Right atrium auricular region (tissue), 2 donors: ENCODE results near the gene ARHGAP42. TPM values are rescaled to one million over a fixed set of nuclear protein-coding genes. Genes with fewer than 3 reads are reported as not detected.
"Not testable (repeated sequence)": the region's sequence is repeated elsewhere in the genome, so short reads cannot be mapped to it uniquely, and the experiment has no call there.

ENCODE experiments used
- DNase-seq: peaks from one replicate; pipeline ENCODE4 v3.0.0-alpha.2; 2019; ENCODE audit warnings: low spot score
- H3K27ac ChIP-seq, 2 donors: fragments of 200-600 bp; sonication (generic); 1 replicate in 1 of 2; 2 replicates in 1 of 2; pipeline ENCODE4 v1.5.1; 2016 to 2019
- H3K27me3 ChIP-seq, 2 donors: fragments of 200-600 bp; sonication (generic); one replicate each; pipeline versions ENCODE4 v1.5.1 to v1.6.0; 2017 to 2019
- H3K36me3 ChIP-seq: fragments of 200-600 bp; sonication (generic); one replicate; pipeline ENCODE4 v1.5.1; 2016
- H3K4me1 ChIP-seq, 2 donors: fragments of 200-600 bp; sonication (generic); one replicate each; pipeline versions ENCODE4 v1.5.1 to v1.6.0; 2017 to 2019
- H3K4me3 ChIP-seq, 2 donors: fragments of 200-600 bp; sonication (generic); 1 replicate in 1 of 2; 2 replicates in 1 of 2; pipeline ENCODE4 v1.5.1; 2017 to 2019; ENCODE audit warnings: mild to moderate bottlenecking in 1 of 2, moderate library complexity in 1 of 2
- H3K9me3 ChIP-seq, 2 donors: fragments of 200-600 bp; sonication (generic); one replicate each; pipeline ENCODE4 v1.5.1; 2019
- total RNA-seq, 2 donors: library from RNA; depleted of rRNA; stranded (reverse); fragments of >200 nt; gene quantifications; one replicate each; pipeline ENCODE4 v1.1.0, GENCODE V29; 2016
- TF ChIP-seq, protein P1 (sequence below), 2 donors: fragments of 200-600 bp; sonication (generic); IDR thresholded peaks; one replicate each; pipeline ENCODE4 v1.5.1; 2019; ENCODE audit warnings: antibody characterized with exemption in 2 of 2

ARHGAP42 gene
- total RNA-seq, 2 donors from 2014 or later = 6.1 to 12.1 TPM

DNA sequence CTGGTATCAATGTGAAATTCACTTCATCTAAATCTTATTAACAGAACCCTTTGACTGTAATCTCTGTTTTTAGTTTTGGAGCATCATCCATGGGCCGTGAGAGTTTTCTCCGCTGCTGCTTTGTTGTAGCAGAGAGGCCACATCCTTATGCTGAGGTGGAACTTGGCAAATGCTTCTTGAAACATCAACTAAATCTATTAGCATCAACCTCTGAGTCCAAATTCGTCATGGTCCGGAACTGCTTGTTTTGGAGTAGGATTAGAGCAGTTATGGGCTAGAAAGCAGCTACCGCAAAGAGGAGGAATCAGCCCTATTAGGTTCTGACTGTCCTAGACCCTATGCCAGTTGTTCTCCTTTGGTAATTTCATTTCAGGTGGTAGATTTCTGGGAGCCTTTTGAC lies 324.8 kb downstream of the ARHGAP42 start:
- TF ChIP-seq, protein P1, sequence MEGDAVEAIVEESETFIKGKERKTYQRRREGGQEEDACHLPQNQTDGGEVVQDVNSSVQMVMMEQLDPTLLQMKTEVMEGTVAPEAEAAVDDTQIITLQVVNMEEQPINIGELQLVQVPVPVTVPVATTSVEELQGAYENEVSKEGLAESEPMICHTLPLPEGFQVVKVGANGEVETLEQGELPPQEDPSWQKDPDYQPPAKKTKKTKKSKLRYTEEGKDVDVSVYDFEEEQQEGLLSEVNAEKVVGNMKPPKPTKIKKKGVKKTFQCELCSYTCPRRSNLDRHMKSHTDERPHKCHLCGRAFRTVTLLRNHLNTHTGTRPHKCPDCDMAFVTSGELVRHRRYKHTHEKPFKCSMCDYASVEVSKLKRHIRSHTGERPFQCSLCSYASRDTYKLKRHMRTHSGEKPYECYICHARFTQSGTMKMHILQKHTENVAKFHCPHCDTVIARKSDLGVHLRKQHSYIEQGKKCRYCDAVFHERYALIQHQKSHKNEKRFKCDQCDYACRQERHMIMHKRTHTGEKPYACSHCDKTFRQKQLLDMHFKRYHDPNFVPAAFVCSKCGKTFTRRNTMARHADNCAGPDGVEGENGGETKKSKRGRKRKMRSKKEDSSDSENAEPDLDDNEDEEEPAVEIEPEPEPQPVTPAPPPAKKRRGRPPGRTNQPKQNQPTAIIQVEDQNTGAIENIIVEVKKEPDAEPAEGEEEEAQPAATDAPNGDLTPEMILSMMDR (IDR thresholded peaks at IDR 0.05) = no peak
- Histone ChIP-seq H3K9me3 (no peaks in the 10 kb centered on the region), H3K36me3 (no peaks in the 10 kb centered on the region), H3K27me3 (no peaks in the 10 kb centered on the region), H3K27ac (no peak overlapping the region), H3K4me1 (no peaks in the 10 kb centered on the region), H3K4me3 (no peak overlapping the region)
- no peak for DNase-seq

DNA sequence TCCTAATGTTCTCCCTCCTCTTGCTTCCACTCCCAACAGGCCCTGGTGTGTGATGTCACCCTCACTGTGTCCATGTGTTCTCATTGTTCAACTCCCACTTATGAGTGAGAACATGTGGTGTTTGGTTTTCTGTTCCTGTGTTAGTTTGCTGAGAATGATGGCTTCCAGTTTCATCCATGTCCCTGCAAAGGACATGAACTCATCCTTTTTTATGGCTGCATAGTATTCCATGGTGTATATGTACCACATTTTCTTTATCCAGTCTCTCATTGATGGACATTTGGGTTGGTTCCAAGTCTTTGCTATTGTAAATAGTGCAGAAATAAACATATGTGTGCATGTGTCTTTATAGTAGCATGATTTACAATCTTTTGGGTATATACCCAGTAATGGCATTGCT lies 326.6 kb downstream of the ARHGAP42 start:
- H3K36me3 ChIP-seq, H3K27me3 ChIP-seq, H3K27ac ChIP-seq, H3K4me1 ChIP-seq, H3K9me3 ChIP-seq, DNase-seq, H3K4me3 ChIP-seq: not testable (repeated sequence)

DNA sequence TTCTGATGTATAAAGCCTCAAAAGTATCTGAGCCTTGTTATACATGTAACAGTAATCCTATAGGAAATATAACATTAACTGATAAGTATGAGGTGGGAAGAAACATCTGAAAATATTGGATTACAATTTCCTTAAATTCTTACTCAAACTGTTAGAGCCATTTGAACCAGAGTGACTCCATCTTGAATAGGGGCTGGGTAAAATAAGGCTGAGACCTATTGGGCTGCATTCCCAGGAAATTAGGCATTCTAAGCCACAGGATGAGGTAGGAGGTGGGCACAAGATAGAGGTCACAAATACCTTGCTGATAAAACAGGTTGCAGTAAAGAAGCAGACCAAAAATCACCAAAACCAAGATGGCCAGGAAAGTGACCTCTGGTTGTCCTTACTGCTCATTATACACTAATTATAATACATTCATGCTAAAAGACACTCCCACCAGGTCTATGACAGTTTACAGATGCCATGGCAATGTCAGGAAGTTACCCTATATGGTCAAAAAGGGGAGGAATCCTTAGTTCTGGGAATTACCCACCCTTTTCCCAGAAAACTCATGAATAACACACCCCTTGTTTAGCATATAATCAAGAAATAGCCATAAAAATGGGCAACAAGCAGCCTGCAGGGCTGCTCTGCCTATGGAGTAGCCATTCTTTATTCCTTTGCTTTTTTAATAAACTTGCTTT lies 327.7 kb downstream of the ARHGAP42 start:
- Histone ChIP-seq H3K36me3 (no peaks in the 10 kb centered on the region), H3K4me1 (no peaks in the 10 kb centered on the region), H3K4me3 (no peak overlapping the region), H3K9me3 (no peaks in the 10 kb centered on the region), H3K27me3 (no peaks in the 10 kb centered on the region), H3K27ac (no peak overlapping the region)
- TF ChIP-seq, protein P1 (IDR thresholded peaks at IDR 0.05) = no peak
- no peak for DNase-seq

DNA sequence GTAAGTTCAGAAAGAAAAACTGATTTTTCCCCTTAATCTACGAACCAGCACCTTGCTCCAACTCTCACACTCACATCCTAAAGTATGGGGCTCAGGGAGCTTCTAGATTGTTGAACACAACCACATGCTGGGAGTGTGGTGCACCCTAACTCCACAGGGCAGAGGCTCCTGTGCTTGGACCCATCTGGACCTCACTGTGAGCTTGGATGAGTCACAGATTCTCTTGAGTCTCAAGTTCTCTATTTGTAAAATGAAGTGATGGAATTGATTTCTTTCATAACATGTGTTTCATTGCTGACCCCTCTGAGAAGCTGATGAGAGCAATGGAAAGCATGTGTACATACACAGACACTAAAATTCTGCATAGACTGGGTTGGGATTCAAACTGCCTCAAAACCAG lies 332.8 kb downstream of the ARHGAP42 start:
- DNase-seq = no peak
- H3K27ac ChIP-seq = no peak overlapping the region
- H3K27me3 ChIP-seq = no peaks in the 10 kb centered on the region
- no peaks in the 10 kb centered on the region for H3K4me1 ChIP-seq
- no peaks in the 10 kb centered on the region for H3K36me3 ChIP-seq
- H3K4me3 ChIP-seq = no peak overlapping the region
- H3K9me3 ChIP-seq = no peaks in the 10 kb centered on the region
- TF ChIP-seq, protein P1 (IDR thresholded peaks at IDR 0.05) = no peak

DNA sequence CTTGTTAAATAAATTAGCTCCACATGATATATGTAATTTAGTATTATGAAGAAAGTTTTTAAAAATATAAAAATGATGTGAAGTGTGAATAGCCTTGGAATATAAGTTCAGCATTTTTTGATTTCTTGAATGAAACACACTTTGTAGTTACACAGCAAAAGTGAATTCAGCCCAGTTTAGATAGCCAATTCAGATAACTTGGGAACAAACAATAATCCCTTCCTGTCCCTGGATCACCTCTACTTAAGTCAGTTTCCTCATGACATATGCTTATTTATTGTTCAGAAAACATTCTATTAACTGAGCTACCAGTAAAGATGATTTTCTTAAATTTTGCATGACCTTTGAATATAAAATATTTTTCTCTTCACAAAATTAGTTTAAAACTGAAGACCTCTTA lies 335.2 kb downstream of the ARHGAP42 start:
- H3K4me3 ChIP-seq = no peak overlapping the region
- no peaks in the 10 kb centered on the region for H3K4me1 ChIP-seq
- no peaks in the 10 kb centered on the region for H3K9me3 ChIP-seq
- H3K27ac ChIP-seq = no peak overlapping the region
- no peaks in the 10 kb centered on the region for H3K36me3 ChIP-seq
- DNase-seq = no peak
- TF ChIP-seq, protein P1 (IDR thresholded peaks at IDR 0.05) = no peak
- no peaks in the 10 kb centered on the region for H3K27me3 ChIP-seq

DNA sequence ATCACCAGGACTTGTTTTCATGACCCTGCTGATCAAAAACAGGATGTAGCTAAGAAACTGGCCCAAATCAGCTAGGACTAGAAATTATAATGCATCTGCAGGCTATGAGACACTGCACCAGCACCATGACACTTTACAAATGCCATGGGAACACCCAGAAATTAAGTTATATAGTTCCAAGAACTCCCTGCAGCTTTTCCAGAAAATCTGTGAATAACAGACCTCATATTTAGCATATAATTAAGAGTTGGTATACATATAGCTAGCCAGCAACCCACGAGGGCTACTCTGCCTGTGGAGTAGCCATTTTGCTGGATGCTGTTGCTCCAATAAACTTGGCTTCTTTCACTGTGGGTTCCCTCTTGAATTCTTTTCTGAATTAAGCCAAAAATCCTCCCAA lies 341.6 kb downstream of the ARHGAP42 start:
- no peaks in the 10 kb centered on the region for H3K27me3 ChIP-seq
- no peak overlapping the region for H3K4me3 ChIP-seq
- no peaks in the 10 kb centered on the region for H3K9me3 ChIP-seq
- TF ChIP-seq, protein P1 (IDR thresholded peaks at IDR 0.05) = no peak
- DNase-seq = no peak
- no peak overlapping the region for H3K27ac ChIP-seq
- H3K36me3 ChIP-seq = no peaks in the 10 kb centered on the region
- H3K4me1 ChIP-seq = peaks cover 0 to 3% of the 10 kb centered on the region in 2 donors
